Activated T-cell treated with anti-CD3 and anti-CD28 coated beads for 48 hours (primary cell): ENCODE results near the gene SHISA9.
"Not testable (repeated sequence)": the region's sequence is repeated elsewhere in the genome, so short reads cannot be mapped to it uniquely, and the experiment has no call there.

Experiments
- DNase-seq: peaks from one replicate; pipeline ENCODE4 v3.0.0-alpha.2; 2020; ENCODE audit warnings: low read depth

The SHISA9 gene

GRCh38 chr16:12900156-12900555, 1.2 kb upstream of the SHISA9 start:
- DNase-seq, result no peak

DNA sequence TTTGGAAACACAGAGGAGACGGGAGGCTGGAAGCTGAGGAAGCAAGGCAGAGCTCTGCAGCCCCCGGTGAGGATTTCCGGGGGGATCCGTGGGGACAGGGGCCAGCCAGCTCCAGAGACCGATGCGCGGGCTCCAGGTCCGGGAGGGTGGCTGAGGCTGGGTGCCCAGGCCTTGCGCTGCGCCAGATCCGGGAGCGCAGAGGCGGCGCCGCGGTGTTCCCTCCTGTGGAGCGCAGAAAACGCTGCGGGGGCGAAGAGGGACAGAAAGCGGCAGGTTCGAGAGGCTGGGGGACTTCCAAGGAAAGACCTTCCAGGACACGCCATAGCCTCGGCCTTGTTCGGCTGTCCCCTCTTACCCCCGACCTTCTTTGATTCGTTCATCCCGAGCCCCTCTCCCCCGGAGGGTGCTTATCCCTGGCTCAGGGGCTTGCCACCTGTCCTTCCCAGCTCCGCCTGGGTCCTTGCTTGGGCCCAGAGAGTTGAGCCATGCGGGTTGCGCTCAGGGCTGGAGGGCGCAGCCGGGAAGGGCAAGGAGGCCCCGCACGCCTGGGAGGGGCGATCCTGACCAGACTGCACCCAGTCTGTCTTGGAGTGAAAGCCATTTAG, 697 bp upstream of the SHISA9 start:
- DNase-seq, result no peak

GRCh38 chr16:12901204-12901596, 198 bp upstream of the SHISA9 start:
- DNase-seq, result no peak

- no peak for DNase-seq
These were observed 1.3 kb downstream of the SHISA9 start for GRCh38 chr16:12902511-12903372.

GRCh38 chr16:12903407-12904328, 2.3 kb downstream of the SHISA9 start:
- no peak for DNase-seq

DNA sequence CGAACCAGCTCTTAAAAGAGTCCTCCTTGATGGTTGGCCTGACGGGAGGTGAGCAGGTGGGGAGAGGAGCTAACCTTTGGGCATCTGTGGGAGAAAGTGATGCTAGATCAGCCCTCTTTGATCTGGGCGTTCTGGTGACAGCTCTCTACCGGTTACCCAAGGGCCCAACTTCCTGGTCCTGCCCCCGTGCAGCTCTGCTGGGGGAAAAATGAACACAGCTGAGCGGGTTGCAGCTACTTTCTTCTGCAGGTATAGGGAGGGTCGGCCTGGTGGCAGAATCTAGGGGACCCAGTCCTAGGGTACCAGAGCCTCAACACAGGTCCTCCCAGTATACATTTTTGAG, 2.9 kb downstream of the SHISA9 start:
- no peak for DNase-seq

DNA sequence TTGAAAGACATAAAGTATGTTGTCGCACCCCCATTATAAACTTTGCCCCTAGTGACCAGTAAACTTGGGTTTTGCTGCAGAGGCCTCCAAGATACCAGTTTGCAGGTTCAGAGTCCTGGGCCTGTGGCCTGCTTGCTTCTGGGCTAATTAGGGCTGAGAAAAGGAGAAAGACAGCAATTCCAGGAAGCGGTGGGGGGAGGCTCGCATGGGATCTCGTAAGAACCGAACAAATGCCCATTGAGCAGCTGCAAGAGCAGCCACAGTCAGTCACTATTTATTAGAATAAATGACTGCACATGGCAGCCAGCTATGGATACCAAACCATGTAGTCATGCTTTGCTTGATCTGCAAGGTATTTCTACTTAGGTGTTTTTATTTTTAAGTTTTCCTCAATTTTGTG, 4.9 kb downstream of the SHISA9 start:
- no peak for DNase-seq

GRCh38 chr16:12906765-12907516, 5.5 kb downstream of the SHISA9 start:
- no peak for DNase-seq

DNA sequence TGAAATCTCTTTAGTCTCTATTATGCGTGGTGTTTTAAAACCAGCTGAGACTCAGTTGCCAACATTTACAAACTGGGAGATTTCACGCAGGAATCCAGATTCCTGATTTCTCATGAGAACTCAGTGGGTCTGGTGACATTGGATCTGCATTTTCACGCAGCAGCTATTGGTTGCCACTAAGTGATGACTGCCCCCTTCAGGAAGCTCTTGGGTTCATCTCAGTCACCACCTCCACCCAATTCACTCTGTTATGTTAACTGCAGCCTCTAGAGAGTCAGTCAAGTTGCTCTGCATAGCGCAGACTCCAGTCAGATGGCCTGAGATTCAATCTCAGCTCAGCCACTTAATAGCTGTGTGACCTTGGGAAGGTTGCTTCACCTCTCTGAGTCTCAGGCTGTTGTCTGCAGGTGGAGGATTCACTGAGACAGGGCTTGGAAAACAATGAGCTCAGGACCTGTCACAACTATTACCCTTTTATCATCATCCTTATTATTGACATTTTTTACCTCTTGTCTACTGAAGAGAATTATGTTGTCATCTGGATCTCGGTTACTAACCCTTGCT, 6.4 kb downstream of the SHISA9 start:
- DNase-seq, result no peak

DNA sequence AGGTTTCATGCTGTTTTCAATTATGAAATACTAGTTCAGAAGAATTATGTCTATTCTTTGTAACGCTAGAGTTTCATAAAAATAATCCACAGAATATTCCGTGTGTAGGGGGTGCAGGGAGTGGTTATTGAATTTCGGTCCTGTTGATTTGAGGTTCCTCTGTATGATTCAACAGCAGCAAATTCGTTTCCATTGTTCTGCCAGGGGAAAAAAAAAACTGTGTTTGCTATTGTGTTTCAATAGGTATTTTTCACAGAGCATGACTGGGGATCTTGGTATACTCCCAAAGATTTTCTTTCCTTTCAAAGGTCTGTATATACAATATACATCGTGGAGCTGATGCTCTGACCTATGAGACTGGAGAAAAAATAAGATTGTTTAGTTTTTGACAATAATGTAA, 15.8 kb downstream of the SHISA9 start:
- DNase-seq, result no peak

GRCh38 chr16:12917653-12918052, 16.3 kb downstream of the SHISA9 start:
- no peak for DNase-seq

GRCh38 chr16:12920739-12921138, 19.3 kb downstream of the SHISA9 start:
- no peak for DNase-seq

GRCh38 chr16:12923640-12924039, 22.2 kb downstream of the SHISA9 start:
- not testable (repeated sequence) for DNase-seq

DNA sequence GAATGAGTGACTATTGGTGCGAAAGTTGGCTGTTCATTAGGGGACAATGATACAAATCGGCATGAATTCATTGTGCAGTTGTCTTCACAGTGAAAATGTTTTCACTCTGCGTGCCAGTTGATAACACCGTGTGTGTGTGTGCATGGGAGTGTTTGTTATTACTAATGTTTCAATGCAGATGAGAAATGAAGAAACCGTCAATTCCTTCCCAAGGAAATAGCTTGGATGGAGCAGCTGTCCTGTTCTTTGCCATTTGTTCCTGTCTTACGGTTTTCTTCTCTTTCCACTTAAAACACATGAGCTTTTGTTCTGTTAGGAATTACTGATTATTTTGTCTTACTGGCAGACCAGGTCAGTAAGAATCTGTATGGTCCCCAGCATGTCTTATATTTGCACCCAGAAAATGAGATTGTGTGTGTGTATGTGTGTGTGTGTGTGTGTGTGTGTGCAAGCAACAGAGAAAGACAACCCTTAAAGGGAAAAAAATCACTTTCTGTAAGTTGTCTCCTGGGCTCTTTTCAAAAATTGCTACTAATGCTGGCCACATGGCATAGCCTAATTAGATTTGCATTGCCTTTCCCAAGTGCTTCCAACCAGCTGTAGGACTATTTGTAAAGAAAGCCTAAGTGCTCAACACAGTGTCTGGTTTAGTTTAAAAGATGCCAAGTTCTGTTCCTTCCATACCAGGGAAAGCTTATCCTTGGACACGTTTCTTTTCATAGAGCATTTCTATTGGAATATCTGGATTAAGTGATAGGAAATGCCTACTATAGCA, 23.8 kb downstream of the SHISA9 start:
- DNase-seq, result no peak

DNA sequence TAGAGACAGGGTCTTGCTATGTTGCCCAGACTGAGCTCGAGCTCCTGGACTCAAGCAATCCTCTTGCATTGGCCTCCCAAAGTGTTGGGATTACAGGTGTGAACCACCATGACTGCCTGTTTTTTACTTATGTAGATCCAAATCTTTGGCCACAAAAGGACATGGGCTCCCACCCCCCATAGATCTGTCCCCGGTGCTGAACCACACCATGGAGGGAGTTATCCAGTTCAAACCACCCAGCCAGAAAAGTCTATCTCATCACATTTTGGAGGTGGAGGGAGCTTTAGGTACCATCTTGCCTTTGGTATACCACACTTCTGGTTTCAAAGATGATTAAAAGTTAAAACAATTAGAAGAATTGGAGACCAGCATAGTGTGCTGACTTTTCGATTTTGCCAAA, 26.2 kb downstream of the SHISA9 start:
- no peak for DNase-seq

- DNase-seq, result no peak
These were observed 29.5 kb downstream of the SHISA9 start for GRCh38 chr16:12930881-12931280.

DNA sequence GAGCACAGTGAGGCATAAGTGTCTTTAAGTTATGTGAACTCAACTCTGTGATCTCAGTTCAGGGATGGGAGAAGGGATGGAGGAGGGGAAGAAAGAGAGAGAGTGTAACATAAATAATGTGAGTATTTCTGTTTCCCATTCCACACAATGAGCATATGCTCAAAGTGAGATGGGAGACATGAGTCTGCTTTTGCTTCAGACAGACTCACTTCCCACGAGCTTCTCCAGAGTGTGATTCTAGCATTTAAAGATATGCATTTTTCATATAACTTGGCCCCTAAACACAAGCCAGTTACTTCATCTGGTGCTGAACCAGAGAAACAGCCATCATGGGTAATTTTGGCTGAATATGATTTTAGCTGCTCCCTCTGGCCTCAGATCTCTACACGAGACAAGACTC, 35.0 kb downstream of the SHISA9 start:
- DNase-seq, result no peak

DNA sequence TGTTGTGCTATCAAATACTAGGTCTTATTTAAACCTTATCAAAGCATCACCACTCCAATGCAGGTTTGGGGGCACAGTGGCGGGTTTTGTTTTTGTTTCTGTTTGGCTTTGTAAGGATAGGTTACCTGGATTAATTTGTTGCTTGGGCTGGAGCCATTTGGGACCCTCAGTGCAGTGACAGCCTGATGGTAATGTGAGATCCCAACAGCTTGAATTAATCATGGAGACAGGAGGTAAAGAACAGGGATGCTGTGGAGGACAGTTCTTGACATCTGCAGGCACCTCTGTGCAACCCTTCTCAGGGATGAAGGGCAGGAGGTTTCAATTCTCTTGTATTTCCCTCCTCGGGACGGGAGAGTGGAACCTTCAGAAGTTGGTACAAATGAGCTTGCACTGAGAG, 40.5 kb downstream of the SHISA9 start:
- DNase-seq, result no peak

DNA sequence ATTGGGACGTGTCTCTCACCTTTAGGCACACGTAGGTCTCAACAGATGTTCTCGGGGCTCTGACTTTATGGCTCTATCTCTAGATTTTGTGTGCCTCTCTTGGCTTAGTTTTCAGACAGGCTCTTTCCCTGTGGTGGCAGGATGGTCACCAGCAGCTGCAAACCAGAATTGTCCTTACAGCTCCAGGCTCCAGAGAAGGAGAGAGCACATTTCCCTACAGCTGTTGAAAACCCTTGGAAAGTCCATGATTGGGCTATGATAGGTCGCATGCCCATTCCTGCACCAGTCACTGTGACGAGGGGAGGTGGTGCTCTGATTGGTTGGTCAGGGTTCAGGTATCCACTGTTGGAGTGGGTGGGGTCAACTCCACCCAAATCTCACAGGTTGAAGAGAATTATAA, 41.5 kb downstream of the SHISA9 start:
- DNase-seq, result no peak

DNA sequence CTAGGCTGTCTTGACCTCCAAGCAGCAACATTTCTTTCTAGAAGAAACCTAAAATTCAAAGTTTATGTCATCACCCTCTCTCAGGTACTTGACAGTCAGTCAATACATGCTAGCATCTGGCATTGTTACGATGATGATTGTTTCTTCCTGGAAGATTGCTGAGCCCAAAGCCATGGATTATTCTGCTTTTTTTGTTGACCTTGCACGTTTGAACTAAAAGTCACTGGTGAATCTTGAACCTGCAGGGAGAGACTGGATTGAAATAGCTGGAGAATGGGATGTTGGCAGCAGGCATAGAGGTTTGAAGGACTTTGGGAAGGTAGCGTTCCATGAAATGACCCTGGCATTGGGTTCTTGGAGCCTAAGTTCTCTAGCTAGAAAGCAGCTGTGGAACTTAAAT, 42.9 kb downstream of the SHISA9 start:
- no peak for DNase-seq

GRCh38 chr16:12951392-12951791, 50.0 kb downstream of the SHISA9 start:
- no peak for DNase-seq
